Measurements from ENCODE around the gene BSPRY.
"Not testable (repeated sequence)": the region's sequence is repeated elsewhere in the genome, so short reads cannot be mapped to it uniquely, and the experiment has no call there.

The BSPRY gene

GRCh38 chr9:113395000-113395861, 45.9 kb downstream of the BSPRY start:
- DNase-seq, result no peak

- DNase-seq, result no peak
Observed at GRCh38 chr9:113397203-113397631, 47.9 kb downstream of the BSPRY start.

GRCh38 chr9:113398796-113399195, 49.5 kb downstream of the BSPRY start:
- no peak for DNase-seq

GRCh38 chr9:113399646-113400200, 50.4 kb downstream of the BSPRY start:
- DNase-seq, result no peak

- DNase-seq, result peak; percentile 99
Observed at GRCh38 chr9:113401027-113401792, 51.9 kb downstream of the BSPRY start, which contains the start of gene ALAD. ALAD (minus strand) TSS chr9:113401284; CDS start chr9:113393559, 7,725 bp downstream.

- DNase-seq, result no peak
Observed at GRCh38 chr9:113403646-113404045, 54.3 kb downstream of the BSPRY start.

GRCh38 chr9:113406353-113406752, 57.0 kb downstream of the BSPRY start:
- not testable (repeated sequence) for DNase-seq

- peak; percentile 67 for DNase-seq
Observed at GRCh38 chr9:113406873-113407511, 57.7 kb downstream of the BSPRY start.

GRCh38 chr9:113409481-113409880, 60.1 kb downstream of the BSPRY start:
- no peak for DNase-seq

- no peak for DNase-seq
Observed at GRCh38 chr9:113409883-113410206, 60.5 kb downstream of the BSPRY start.

- peak; percentile 98 for DNase-seq
Observed at GRCh38 chr9:113410207-113410864, 61.0 kb downstream of the BSPRY start, which contains the start of the genes C9orf43 and POLE3. C9orf43 (plus strand) TSS chr9:113410747; CDS start chr9:113413494, 2,747 bp downstream. POLE3 (minus strand) TSS chr9:113410675; CDS start chr9:113410293, 382 bp downstream.

GRCh38 chr9:113416149-113416721, 66.9 kb downstream of the BSPRY start:
- no peak for DNase-seq

- no peak for DNase-seq
Observed at GRCh38 chr9:113417370-113417769, 68.0 kb downstream of the BSPRY start.

Data from activated CD8-positive, alpha-beta memory T cell treated with anti-CD3 and anti-CD28 coated beads for 24 hours (primary cell).